IgD-negative memory B cell (primary cell): ENCODE data around the gene IPO4. TPM values are rescaled to one million over a fixed set of nuclear protein-coding genes. Genes with fewer than 3 reads are reported as not detected.
A peak's percentile ranks its signal among the peaks of the same experiment; 100 is the strongest.
"Not testable (repeated sequence)": the region's sequence is repeated elsewhere in the genome, so short reads cannot be mapped to it uniquely, and the experiment has no call there.

ENCODE experiments used
- H3K27ac Mint-ChIP-seq, 3 donors: one replicate each; pipeline ENCODE4 v1.8.0; 2020 to 2022; ENCODE audit warnings: mild to moderate bottlenecking in 3 of 3, mixed read lengths in 3 of 3, moderate library complexity in 1 of 3
- H3K27me3 Mint-ChIP-seq: one replicate; pipeline ENCODE4 v1.8.0; 2021; ENCODE audit warnings: mixed read lengths
- H3K36me3 Mint-ChIP-seq: one replicate; pipeline ENCODE4 v1.8.0; 2020; ENCODE audit warnings: mild to moderate bottlenecking, mixed read lengths
- H3K4me1 Mint-ChIP-seq, 3 donors: one replicate each; pipeline ENCODE4 v1.8.0; 2020 to 2022; ENCODE audit warnings: mixed read lengths in 3 of 3, mild to moderate bottlenecking in 1 of 3
- H3K4me3 Mint-ChIP-seq, 4 donors: one replicate each; pipeline ENCODE4 v1.8.0; 2020 to 2022; ENCODE audit warnings: mild to moderate bottlenecking in 4 of 4, mixed read lengths in 4 of 4, moderate library complexity in 3 of 4
- H3K9me3 Mint-ChIP-seq, 3 donors: one replicate each; pipeline ENCODE4 v1.8.0; 2020 to 2021; ENCODE audit warnings: mixed read lengths in 3 of 3, mild to moderate bottlenecking in 1 of 3
- polyA plus RNA-seq: library from polyadenylated mRNA; unstranded; fragments of 300-500 nt; fragmentation: Illumina TruSeq; gene quantifications from one replicate; pipeline ENCODE4 v1.2.3, GENCODE V29; 2021

Gene IPO4
- polyA plus RNA-seq, 1 donor from 2014 or later: 15.8 TPM

DNA sequence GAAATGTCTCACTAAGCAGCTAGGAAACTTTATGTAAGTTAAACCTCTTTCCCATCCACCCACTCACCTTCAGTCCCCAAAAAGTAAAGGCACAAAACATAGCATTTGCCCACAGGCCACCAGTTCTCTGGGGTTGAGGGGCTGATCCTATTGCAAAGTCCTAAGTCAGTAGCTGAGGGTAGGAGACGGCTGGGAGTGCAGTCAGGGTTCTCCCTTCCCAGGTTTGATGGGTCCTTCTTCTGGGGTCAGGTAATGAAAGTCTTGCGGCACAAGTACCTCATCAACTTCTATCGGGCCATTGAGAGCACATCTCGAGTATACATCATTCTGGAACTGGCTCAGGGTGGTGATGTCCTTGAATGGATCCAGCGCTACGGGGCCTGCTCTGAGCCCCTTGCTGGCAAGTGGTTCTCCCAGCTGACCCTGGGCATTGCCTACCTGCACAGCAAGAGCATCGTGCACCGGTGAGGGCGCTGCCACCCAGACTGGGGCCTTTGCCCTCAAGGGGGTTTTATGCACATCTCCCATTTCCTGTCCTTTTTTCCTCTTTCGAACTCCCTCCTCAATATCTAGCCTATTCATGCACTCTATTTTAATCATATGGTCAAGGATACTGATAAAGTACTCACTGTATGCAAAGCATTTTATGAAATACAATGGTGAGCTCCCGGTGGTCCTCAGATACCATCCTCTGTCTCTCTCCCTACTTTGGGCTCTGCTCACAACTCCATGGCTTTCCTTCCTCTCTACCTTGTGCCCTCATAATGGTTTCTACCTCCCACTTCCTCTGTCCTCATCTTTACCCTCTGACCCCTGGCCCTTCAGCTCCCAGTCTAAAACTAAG, 17.9 kb upstream of the IPO4 start:
- H3K4me3 Mint-ChIP-seq: peak overlapping the region in 1 of 4 donors; percentile 35
- H3K27ac Mint-ChIP-seq: peak overlapping the region in 2 of 3 donors; percentile 42 to 60
- peaks cover 8 to 26% (median 24%) of the 10 kb centered on the region in 3 donors for H3K4me1 Mint-ChIP-seq
- peaks cover 8% of the 10 kb centered on the region for H3K36me3 Mint-ChIP-seq
- peaks cover 0 to 5% (median 2%) of the 10 kb centered on the region in 3 donors for H3K9me3 Mint-ChIP-seq
- no peaks in the 10 kb centered on the region for H3K27me3 Mint-ChIP-seq

DNA sequence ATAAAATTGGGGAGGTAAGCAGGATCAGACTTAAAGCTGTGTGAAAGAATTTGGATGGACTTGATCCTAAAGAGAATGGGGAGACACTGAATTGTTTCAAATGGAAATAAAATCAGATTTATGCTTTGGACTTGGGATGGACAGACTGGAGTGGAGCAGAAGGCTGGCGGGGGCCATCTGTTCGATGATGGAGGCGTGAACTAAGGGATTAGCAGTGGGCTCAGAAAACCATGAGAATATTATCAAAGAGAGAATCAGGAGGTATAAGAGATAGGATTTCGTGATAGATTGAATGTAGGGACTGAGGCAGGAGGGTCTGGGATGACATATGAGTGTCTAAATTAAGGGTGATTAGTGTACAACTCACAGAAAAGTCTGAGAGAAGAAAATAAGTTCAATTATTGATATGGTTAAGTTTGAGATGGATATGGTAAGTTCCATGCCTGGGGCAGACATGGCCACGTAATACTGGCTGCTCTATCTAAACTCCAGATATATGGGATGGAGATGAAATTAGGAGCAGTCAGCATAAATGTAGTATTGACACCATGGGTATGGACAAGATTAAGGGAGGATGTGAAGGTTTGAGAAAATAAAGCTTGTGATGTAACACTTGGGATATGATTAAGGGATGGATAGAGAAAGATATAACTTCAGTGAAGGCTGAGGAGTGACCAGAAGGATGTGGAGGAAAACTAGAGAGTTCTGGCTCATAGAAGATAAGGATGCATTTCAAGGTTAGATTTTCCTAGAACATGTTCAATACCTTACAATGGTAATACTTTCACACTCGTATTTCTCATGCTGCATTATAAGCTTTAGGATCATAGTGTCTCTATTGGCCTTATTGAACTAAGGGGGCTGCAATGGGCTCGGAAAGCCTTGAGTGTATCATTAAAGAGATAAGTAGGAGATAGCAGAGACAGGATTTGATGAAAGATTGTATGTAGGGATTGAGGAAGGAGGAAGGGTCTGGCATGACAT, 15.8 kb upstream of the IPO4 start:
- H3K4me3 Mint-ChIP-seq: peak overlapping the region in 1 of 4 donors; percentile 69
- H3K36me3 Mint-ChIP-seq: peaks cover 8% of the 10 kb centered on the region
- peaks cover 6 to 25% (median 16%) of the 10 kb centered on the region in 3 donors for H3K4me1 Mint-ChIP-seq
- H3K27me3 Mint-ChIP-seq: no peaks in the 10 kb centered on the region
- peaks cover 0 to 5% (median 2%) of the 10 kb centered on the region in 3 donors for H3K9me3 Mint-ChIP-seq
- H3K27ac Mint-ChIP-seq: peak overlapping the region in 1 of 3 donors; percentile 11

DNA sequence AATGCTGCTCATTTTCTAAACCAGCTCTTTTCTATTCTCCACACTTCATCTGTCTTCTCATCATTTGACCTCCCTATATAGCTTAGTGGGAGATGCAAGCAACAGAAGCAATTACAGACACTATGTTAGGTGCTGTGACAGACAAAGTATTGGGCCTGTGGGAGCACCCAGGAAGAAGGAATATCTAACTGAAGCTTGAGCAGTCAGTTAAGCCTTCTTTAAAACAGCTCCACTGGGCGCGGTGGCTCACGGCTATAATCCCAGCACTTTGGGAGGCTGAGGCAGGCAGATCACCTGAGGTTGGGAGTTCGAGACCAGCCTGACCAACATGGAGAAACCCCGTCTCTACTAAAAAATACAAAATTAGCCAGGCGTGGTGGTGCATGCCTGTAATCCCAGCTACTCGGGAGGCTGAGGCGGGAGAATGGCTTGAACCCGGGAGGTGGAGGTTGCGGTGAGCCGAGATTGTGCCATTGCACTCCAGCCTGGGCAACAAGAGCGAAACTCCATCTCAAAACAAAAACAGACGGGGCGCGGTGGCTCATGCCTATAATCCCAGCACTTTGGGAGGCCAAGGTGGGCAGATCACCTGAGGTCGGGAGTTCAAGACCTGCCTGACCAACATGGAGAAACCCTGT, 14.8 kb upstream of the IPO4 start:
- not testable (repeated sequence) for H3K27me3 Mint-ChIP-seq

DNA sequence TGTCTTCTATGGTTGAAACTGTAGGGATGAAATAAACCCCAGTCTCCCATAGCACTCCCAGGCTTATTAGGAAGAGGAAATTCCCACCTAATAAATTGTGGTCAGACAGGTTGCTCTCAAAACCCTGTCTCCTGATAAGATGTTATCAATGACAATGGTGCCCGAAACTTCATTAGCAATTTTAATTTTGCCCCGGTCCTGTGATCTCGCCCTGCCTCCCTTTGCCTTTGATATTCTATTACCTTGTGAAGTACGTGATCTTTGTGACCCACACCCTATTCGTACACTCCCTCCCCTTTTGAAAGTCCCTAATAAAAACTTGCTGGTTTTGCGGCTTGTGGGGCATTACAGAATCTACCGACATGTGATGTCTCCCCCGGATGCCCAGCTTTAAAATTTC, 13.9 kb upstream of the IPO4 start:
- not testable (repeated sequence) for H3K36me3 Mint-ChIP-seq, H3K9me3 Mint-ChIP-seq, H3K27ac Mint-ChIP-seq, H3K27me3 Mint-ChIP-seq
- H3K4me1 Mint-ChIP-seq: peaks cover 14 to 34% (median 26%) of the 10 kb centered on the region in 3 donors
- peak overlapping the region in 1 of 4 donors; percentile 49 for H3K4me3 Mint-ChIP-seq

More for the DNA sequence above, 14.8 kb upstream of the IPO4 start:
- Mint-ChIP-seq H3K4me1 (peaks cover 13 to 34% (median 26%) of the 10 kb centered on the region in 3 donors), H3K4me3 (peak overlapping the region in 1 of 4 donors; percentile 49)
- H3K27ac Mint-ChIP-seq, H3K9me3 Mint-ChIP-seq, H3K36me3 Mint-ChIP-seq: not testable (repeated sequence)

DNA sequence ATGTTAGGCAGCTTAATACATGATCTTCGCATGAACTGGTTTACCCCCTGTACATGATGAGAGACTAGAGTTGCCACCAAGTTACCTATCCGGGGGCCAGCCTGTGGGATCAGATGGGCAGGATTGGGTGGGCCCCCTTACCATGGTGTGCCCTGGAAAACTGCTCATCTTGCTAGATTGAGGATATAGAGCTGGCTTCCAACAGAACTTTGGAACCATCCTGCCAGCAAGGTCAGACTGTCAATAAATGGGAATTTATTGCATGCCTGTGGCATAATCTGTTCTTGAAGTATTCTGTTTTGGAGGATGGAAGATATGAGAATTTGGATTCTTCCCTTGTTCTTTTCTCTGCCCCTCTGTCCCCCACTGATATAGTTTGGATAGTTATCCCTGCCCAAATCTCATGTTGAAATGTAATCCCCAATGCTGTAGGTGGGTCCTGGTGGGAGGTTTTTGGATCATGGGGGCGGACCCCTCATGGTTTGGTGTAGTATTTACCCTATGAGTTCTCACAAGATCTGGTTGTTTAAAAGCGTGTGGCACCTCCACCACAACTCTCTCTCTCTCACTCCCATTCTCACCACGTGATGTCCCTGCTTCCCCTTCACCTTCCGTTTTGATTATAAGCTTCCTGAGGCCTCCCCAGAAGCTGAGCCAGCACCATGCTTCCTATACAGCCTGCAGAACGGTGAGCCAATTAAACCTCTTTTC, 10.4 kb upstream of the IPO4 start:
- peak overlapping the region in 2 of 4 donors; percentile 20 to 97 for H3K4me3 Mint-ChIP-seq
- peaks cover 27 to 30% (median 28%) of the 10 kb centered on the region in 3 donors for H3K4me1 Mint-ChIP-seq
- peak overlapping the region; percentile 63 to 84 (median 63) for H3K27ac Mint-ChIP-seq

DNA sequence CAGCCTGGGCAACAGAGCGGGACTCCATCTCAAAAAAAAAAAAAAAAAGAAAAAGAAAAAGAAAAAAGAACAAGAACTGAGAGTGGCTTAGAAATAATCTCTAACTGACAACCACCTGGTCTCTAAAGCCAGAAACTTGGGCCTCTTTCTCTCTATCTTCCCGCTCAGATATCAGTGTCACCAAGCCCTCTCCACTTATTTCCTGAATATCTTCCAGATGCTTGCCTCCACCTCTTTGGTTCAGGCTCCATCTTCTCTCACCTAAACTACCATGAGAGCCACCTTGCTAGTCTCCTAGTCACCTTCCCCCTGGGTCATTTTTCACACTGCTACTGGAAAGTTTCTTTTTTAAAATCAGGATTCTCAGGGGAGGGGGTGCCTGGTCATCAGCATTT, 8.4 kb upstream of the IPO4 start:
- Mint-ChIP-seq H3K27me3 (no peaks in the 10 kb centered on the region), H3K4me3 (peak overlapping the region in 3 of 4 donors; percentile 93 to 97 (median 97)), H3K4me1 (peaks cover 30 to 31% (median 31%) of the 10 kb centered on the region in 3 donors), H3K27ac (peak overlapping the region; percentile 94 to 99 (median 99)), H3K36me3 (peaks cover under 1% of the 10 kb centered on the region), H3K9me3 (peaks cover 0 to 1% (median 0%) of the 10 kb centered on the region in 3 donors)

More for the DNA sequence above, 10.4 kb upstream of the IPO4 start:
- Mint-ChIP-seq H3K27me3 (no peaks in the 10 kb centered on the region), H3K36me3 (peaks cover 2% of the 10 kb centered on the region), H3K9me3 (peaks cover 0 to 5% (median 2%) of the 10 kb centered on the region in 3 donors)

DNA sequence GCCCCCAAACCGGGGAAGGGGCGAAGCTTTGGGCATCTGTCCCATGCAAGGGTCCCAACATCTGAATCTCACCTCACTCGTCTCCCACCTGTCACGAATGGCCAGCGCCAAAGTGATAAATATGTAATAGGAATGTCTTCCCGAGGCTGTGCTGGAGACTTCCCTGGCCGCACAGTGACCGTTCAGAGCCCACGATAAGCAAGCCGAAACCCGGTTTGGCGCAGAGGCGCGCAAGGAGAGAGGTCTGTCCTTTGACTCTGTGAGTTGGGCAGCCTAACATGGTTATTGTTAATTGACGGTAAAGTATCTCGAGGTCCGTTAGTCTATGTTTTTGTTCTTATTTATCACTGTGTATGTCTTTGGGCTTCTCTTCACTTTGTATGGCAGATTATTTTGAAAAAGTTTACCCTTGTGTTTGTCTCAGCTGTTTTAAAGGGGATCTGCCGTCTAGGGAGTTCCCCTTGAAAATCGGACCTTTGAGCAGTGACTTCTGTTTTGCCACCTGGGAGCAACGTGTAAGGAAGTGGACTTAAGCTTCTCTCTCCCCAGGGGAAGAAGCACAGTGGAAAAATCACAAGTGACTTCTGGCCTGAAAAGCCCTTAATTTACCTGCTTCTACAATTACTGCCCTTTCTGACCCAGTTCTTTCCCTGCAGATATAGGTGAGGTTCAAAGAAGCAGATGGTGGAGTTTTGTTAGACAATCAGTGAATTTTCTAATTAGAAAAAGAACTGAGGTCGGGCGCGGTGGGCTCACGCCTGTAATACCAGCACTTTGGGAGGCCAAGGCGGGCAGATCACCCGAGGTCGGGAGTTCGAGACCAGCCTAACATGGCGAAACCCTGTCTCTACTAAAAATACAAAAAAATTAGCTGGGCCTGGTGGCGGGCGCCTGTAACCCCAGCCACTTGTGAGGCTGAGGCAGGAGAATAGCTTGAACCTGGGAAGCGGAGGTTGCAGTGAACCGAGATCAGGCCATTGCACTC, 7.7 kb upstream of the IPO4 start:
- Mint-ChIP-seq H3K36me3 (no peaks in the 10 kb centered on the region), H3K4me3 (peak overlapping the region; percentile 93 to 97 (median 96)), H3K4me1 (peaks cover 30 to 31% (median 31%) of the 10 kb centered on the region in 3 donors), H3K27ac (peak overlapping the region; percentile 99), H3K9me3 (no peaks in the 10 kb centered on the region), H3K27me3 (no peaks in the 10 kb centered on the region)

DNA sequence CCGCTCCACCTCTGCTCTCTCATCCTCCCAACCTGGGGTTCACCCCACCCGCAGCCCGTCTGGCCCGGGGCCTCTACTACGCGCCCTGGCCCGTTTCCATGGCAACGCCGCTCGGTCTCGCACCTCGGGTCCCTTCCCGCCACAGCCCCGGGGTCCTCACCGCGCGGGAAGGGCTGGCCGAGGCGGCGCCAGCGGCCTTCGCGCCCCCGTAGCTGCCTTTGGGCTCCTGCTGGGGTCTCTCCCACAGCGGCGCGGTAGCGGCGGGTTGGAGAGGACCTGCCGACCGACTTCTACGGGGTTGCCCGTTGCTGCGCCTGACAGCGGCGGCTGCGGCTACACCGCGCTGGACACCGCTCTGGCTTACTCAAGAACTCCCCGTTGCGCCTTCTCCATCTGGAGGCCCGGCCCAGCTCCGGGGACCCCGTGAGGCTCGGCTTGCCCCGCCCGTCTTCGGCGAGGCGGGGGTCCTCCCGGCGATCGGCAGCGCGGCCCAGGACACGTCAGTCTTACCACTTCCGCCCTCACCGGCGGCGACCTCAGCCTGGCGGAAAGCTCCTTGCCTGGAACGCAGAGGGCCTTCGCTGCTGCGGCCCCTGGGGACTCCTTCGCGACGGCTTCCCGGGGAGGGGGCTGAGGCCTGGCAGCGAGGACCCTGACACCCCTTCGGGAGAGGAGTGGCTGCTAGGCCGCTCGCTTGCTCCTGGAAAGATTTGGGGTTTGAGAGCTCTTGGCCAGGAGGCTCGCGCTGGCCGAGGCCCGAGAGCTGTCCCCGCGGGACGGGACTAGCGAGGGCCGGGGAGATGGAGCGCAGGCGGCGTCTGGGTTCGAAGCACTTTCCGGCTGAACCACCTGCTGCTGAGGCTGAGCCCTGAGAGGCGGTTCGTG, 6.8 kb upstream of the IPO4 start, which contains the start of gene TM9SF1:
TSS of gene TM9SF1 (minus strand) at position 256 of the 885 bp plus-strand sequence. CDS start 422 bp downstream, outside the sequence.
- Mint-ChIP-seq H3K9me3 (no peaks in the 10 kb centered on the region), H3K4me1 (peaks cover 30 to 31% (median 31%) of the 10 kb centered on the region in 3 donors), H3K4me3 (peak within 1 kb of the TSS; percentile 93 to 97 (median 96)), H3K36me3 (no peaks in the 10 kb centered on the region), H3K27ac (peak within 1 kb of the TSS; percentile 99), H3K27me3 (no peaks in the 10 kb centered on the region)

DNA sequence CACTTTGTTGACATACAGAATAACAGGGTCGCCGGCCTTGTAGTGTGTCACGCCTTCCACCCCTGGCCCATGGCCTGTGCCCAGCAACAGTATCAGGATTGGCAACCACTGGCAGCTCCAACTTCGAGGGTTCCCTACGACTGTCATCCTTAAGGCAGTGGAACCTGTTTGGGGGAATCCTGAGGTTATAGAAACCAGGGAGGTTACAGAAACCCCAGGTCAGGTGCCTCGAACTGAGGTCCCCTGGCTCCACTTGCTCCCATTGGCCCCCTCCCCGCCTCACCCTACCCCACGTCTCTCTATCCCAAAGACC, 6.2 kb upstream of the IPO4 start:
- H3K4me1 Mint-ChIP-seq: peaks cover 30 to 32% (median 31%) of the 10 kb centered on the region in 3 donors
- H3K27ac Mint-ChIP-seq: peak overlapping the region; percentile 99
- no peaks in the 10 kb centered on the region for H3K9me3 Mint-ChIP-seq
- peak overlapping the region; percentile 93 to 97 (median 96) for H3K4me3 Mint-ChIP-seq
- H3K36me3 Mint-ChIP-seq: no peaks in the 10 kb centered on the region
- no peaks in the 10 kb centered on the region for H3K27me3 Mint-ChIP-seq

DNA sequence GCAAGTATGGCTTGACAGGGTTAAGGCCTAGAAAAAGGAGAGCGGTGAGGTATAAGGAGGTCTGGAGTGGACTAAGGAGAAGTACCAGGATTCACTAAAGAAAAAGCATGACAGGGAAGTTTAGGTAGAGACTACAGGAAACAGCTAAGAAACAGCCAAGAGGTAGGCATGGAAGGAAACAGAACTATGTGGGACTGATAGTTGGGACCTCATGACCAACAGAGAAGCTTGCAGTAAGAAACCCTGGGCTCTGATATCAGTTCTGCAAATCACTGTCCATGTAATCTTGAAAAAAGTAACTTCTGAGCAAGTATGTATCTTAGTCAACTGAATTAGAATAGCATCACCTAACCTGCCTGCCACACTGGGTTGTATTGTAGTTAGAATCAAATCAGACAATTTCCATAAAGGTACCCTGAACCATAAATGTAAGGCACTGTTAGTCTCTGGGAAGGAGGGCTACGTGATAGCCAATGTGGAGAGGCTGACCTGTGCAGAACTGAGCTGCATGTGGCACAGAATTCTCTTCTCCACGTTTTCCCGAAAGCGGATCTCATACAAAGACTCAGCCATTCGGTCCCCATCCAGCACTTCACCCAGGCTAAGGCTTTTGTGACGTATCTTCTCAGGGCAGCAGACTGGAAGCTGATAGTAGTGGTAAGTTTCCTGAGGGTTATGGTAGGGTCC, 5.7 kb upstream of the IPO4 start:
- no peaks in the 10 kb centered on the region for H3K9me3 Mint-ChIP-seq
- H3K36me3 Mint-ChIP-seq: no peaks in the 10 kb centered on the region
- H3K4me3 Mint-ChIP-seq: peak overlapping the region; percentile 93 to 97 (median 96)
- H3K4me1 Mint-ChIP-seq: peaks cover 31 to 34% (median 32%) of the 10 kb centered on the region in 3 donors
- H3K27ac Mint-ChIP-seq: peak overlapping the region; percentile 90 to 99 (median 99)
- H3K27me3 Mint-ChIP-seq: no peaks in the 10 kb centered on the region

DNA sequence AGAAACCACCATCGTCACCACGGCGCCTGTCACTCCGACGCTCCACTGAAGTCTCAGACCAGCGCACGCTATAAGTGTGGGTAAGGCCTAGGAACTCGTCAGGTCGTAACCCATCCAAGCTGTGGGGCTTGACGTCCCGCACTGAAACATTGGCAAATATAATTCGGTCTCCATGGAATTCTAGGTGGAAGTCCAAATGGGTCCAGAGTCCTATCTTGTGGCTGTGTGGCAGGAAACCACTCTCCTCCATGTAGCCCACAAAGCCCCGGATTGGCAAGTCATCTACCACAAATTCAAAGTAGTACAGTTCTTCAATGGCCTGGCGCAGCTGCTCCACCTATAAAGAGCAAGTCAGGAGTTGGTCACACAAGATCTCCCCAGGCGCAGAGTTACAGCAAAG, 4.3 kb upstream of the IPO4 start:
- Mint-ChIP-seq H3K9me3 (no peaks in the 10 kb centered on the region), H3K4me3 (peak overlapping the region in 2 of 4 donors; percentile 37 to 87)

DNA sequence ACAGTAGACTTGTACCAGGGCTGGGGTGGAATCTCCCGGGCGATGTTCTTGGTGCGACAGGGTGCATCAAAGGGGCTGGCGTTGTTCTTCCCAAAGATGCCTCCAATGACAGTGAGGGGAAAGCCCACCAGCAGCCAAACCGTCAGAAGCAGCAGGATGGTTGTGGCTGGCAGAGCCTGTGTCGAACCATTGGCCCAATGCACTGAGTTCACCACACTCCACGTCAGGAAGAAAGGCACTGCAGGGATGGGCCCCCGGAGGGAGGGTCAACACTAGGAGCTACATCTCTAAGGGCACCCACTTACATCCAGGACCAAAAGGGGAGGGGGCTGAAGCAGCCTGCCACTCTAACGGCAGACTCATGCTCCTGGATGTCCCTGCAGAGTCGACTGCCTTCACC, 1.8 kb upstream of the IPO4 start:
- Mint-ChIP-seq H3K4me1 (peaks cover 25 to 26% (median 25%) of the 10 kb centered on the region in 3 donors), H3K9me3 (no peaks in the 10 kb centered on the region), H3K27me3 (no peaks in the 10 kb centered on the region), H3K4me3 (peak overlapping the region in 1 of 4 donors; percentile 100), H3K27ac (peak overlapping the region in 1 of 3 donors; percentile 99), H3K36me3 (peaks cover 1% of the 10 kb centered on the region)

More for the DNA sequence above, 4.3 kb upstream of the IPO4 start:
- H3K27me3 Mint-ChIP-seq: no peaks in the 10 kb centered on the region
- H3K27ac Mint-ChIP-seq: peak overlapping the region in 1 of 3 donors; percentile 77
- no peaks in the 10 kb centered on the region for H3K36me3 Mint-ChIP-seq
- H3K4me1 Mint-ChIP-seq: peaks cover 27 to 33% (median 32%) of the 10 kb centered on the region in 3 donors
